ENCODE data around the gene FAM110D. TPM values are rescaled to one million over a fixed set of nuclear protein-coding genes. Genes with fewer than 3 reads are reported as not detected.
A peak's percentile ranks its signal among the peaks of the same experiment; 100 is the strongest.

The FAM110D gene
- total and polyA plus RNA-seq, 2 donors (not counting 3 experiments of a cell fraction or from before 2014, with no cell fraction given), result 2.6 to 5.1 TPM

DNA sequence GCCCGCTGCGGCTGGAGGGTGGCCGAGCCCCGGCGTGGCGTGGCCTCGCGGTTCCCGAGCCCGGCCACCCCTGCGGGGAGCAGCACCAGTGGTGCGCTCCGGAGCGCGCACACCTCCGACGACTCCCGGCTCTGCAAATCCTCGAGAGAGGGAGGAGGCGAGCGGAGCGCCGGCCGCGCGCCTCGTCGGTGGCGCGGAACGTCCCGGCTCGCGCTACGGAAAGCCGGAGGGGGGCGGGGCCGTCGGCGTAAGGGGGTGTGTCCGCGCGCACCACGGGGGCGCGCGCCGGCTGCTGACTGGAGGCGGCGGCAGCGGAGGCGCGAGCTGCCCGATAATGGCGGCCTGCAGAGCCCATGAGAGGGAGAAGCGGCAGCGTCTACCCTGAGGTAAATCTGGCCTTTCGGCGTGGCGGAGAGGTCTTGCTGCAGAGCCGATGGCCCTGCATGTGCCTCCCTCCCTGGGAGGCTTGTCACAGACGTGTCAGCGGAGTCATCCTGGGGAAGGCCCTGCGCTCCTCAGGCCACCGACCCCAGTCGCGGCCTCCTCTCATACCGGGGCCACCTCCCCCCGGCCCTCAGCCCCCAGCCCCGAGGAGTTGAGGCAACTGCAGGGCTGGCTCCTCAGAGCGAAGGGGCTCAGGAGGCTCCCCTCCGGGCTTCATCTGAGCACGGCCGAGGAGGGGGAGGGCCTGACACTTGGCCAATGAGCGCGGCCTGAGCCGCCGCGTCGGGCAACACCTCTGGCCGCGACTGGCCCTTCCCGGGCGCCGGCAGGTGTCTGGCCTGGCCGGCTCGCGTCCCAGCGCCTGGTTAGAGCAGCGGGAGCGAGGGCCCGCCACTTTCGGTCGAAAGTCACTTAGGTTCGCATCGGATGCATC, 47.1 kb upstream of the FAM110D start, which contains the start of gene PDIK1L:
Gene PDIK1L (plus strand): TSS at position 295 of the 877 bp plus-strand sequence. CDS start 2,485 bp downstream, outside the sequence.
- Histone ChIP-seq H3K27me3 (ENCODE audit: control insufficient read depth in 2 of 2, insufficient read depth in 2 of 2, low read length in 2 of 2) (no peaks in the 10 kb centered on the region), H3K27ac (ENCODE audit: insufficient read depth, low read depth, low read length) (peak within 1 kb of the TSS; percentile 47), H3K9ac (replicated peaks; ENCODE audit: extremely low read depth, insufficient read depth, low read length) (peak within 1 kb of the TSS; percentile 71), H3K36me3 (ENCODE audit: control insufficient read depth in 2 of 2, extremely low read depth in 1 of 2, insufficient read depth in 2 of 2, low read length in 2 of 2) (no peaks in the 10 kb centered on the region), H3K9me1 (replicated peaks; ENCODE audit: control insufficient read depth, extremely low read depth, insufficient read depth, low read length) (no peaks in the 10 kb centered on the region), H4K20me1 (replicated peaks; ENCODE audit: control insufficient read depth, extremely low read depth, insufficient read depth, low read length) (no peaks in the 10 kb centered on the region), H3K4me2 (ENCODE audit: insufficient read depth, low read length) (peak within 1 kb of the TSS; percentile 89), H3K9me3 (replicated peaks; ENCODE audit: control insufficient read depth, insufficient read depth, low read length) (no peaks in the 10 kb centered on the region), H3K79me2 (ENCODE audit: control insufficient read depth, insufficient read depth, low read length) (peaks cover 2% of the 10 kb centered on the region), H3K4me3 (replicated peaks in 1 of 3; ENCODE audit: insufficient read depth in 1 of 3, low read depth in 1 of 3, low read length in 3 of 3) (peak within 1 kb of the TSS; percentile 63 to 99 (median 75)), H2AFZ (ENCODE audit: low read depth, low read length) (peak within 1 kb of the TSS; percentile 93), H3K4me1 (ENCODE audit: control insufficient read depth, extremely low read depth, insufficient read depth, low read length) (peaks cover 11% of the 10 kb centered on the region)
- ChIA-PET POLR2A (interaction anchor here (0.8 kb wide), 1 partner anchor 28 kb away, joined by 3 read pairs; no protein-coding TSS in a partner anchor), CTCF (interaction anchor here (0.8 to 3.1 kb wide), 8 partner anchors 15 to 305 kb away, joined by 3 to 29 read pairs (median 4); partner anchors contain the start of genes CEP85 and ZNF593)
- DNase-seq (ENCODE audit: low read depth, low spot score), result peak; percentile 96
- BruUV-seq (replicated peaks), result no TSS peak
- intact Hi-C loops (cut with micrococcal nuclease) (loop anchor here (1.0 to 2.0 kb wide), 2 partner anchors 34 to 207 kb away; no protein-coding TSS in a partner anchor), dilution Hi-C loops (cut with MboI; ENCODE audit: extremely low pct_ligation_motif_present, low sequenced_read_pairs) (no loop called here)
- TF ChIP-seq JUN (IDR thresholded peaks at IDR 0.05; ENCODE audit: borderline replicate concordance, insufficient read depth, insufficient read length, low read depth) (no peak), FOS (IDR thresholded peaks at IDR 0.05; ENCODE audit: borderline replicate concordance, insufficient read depth, low read length) (no peak), POLR2AphosphoS5 (IDR thresholded peaks at IDR 0.05; ENCODE audit: insufficient read depth, low read depth, low read length) (peak; percentile 66), POLR2A (IDR thresholded peaks at IDR 0.05; ENCODE audit: low read depth, low read length) (peak; percentile 72)
- TF ChIP-seq, protein P1, sequence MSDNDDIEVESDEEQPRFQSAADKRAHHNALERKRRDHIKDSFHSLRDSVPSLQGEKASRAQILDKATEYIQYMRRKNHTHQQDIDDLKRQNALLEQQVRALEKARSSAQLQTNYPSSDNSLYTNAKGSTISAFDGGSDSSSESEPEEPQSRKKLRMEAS (IDR thresholded peaks at IDR 0.05; ENCODE audit: insufficient read depth, insufficient read length), result peak; percentile 43
- peak; percentile 89 for FAIRE-seq

- Histone ChIP-seq H3K9me3 (replicated peaks; ENCODE audit: control insufficient read depth, insufficient read depth, low read length) (no peaks in the 10 kb centered on the region), H3K79me2 (ENCODE audit: control insufficient read depth, insufficient read depth, low read length) (peaks cover 2% of the 10 kb centered on the region), H3K9me1 (replicated peaks; ENCODE audit: control insufficient read depth, extremely low read depth, insufficient read depth, low read length) (no peaks in the 10 kb centered on the region), H3K4me2 (ENCODE audit: insufficient read depth, low read length) (peak overlapping the region; percentile 63), H3K9ac (replicated peaks; ENCODE audit: extremely low read depth, insufficient read depth, low read length) (peak overlapping the region; percentile 71), H2AFZ (ENCODE audit: low read depth, low read length) (peak overlapping the region; percentile 81), H3K4me1 (ENCODE audit: control insufficient read depth, extremely low read depth, insufficient read depth, low read length) (peaks cover 11% of the 10 kb centered on the region), H3K27me3 (ENCODE audit: control insufficient read depth in 2 of 2, insufficient read depth in 2 of 2, low read length in 2 of 2) (no peaks in the 10 kb centered on the region), H3K27ac (ENCODE audit: insufficient read depth, low read depth, low read length) (peak overlapping the region; percentile 9), H4K20me1 (replicated peaks; ENCODE audit: control insufficient read depth, extremely low read depth, insufficient read depth, low read length) (no peaks in the 10 kb centered on the region), H3K4me3 (replicated peaks in 1 of 3; ENCODE audit: insufficient read depth in 1 of 3, low read depth in 1 of 3, low read length in 3 of 3) (peak overlapping the region; percentile 58 to 99 (median 59)), H3K36me3 (ENCODE audit: control insufficient read depth in 2 of 2, extremely low read depth in 1 of 2, insufficient read depth in 2 of 2, low read length in 2 of 2) (no peaks in the 10 kb centered on the region)
- BruUV-seq (replicated peaks), result no TSS peak
- intact Hi-C loops (cut with micrococcal nuclease) (no loop called here), dilution Hi-C loops (cut with MboI; ENCODE audit: extremely low pct_ligation_motif_present, low sequenced_read_pairs) (no loop called here)
- ChIA-PET POLR2A (no interaction called here), CTCF (interaction anchor here (0.8 to 3.1 kb wide), 7 partner anchors 33 to 209 kb away, joined by 3 to 29 read pairs (median 4); partner anchors contain the start of genes CEP85 and ZNF593)
- peak; percentile 46 for DNase-seq (ENCODE audit: low read depth, low spot score)
- no peak for FAIRE-seq
- TF ChIP-seq EZH2 (IDR thresholded peaks at IDR 0.05; ENCODE audit: borderline replicate concordance, low read depth, low read length, severe bottlenecking) (no peak), JUN (IDR thresholded peaks at IDR 0.05; ENCODE audit: borderline replicate concordance, insufficient read depth, insufficient read length, low read depth) (no peak), FOS (IDR thresholded peaks at IDR 0.05; ENCODE audit: borderline replicate concordance, insufficient read depth, low read length) (no peak), MYC (IDR thresholded peaks at IDR 0.05; ENCODE audit: low read depth, low read length) (no peak), POLR2A (IDR thresholded peaks at IDR 0.05; ENCODE audit: low read depth, low read length) (no peak), GATA2 (IDR thresholded peaks at IDR 0.05; ENCODE audit: insufficient read depth, insufficient read length, low read depth, low read length) (no peak), POLR2AphosphoS5 (IDR thresholded peaks at IDR 0.05; ENCODE audit: insufficient read depth, low read depth, low read length) (no peak), CTCF (IDR thresholded peaks at IDR 0.05; ENCODE audit: extremely low read depth in 1 of 2, insufficient read depth in 1 of 2, low read depth in 1 of 2, low read length in 2 of 2) (no peak)
- TF ChIP-seq, protein P1 (IDR thresholded peaks at IDR 0.05; ENCODE audit: insufficient read depth, insufficient read length), result no peak
Measured at GRCh38 chr1:26112407-26112775, 46.5 kb upstream of the FAM110D start.

Data from endothelial cell of umbilical vein (primary cell).